Stomach (tissue), 4 donors: ENCODE results near the gene ME3.

Source experiments
- CTCF ChIP-seq, 7 experiments: fragments of 450-650 bp in 4 of 7; fragments of 200-600 bp in 3 of 7; sonication (generic) in 3 of 7; IDR thresholded peaks; one replicate each; pipeline ENCODE4 v1.5.1; 2016 to 2019; ENCODE audit warnings: antibody characterized with exemption in 7 of 7, control low read depth in 2 of 7, mild to moderate bottlenecking in 1 of 7
- POLR2A ChIP-seq, 4 donors: fragments of 450-650 bp; IDR thresholded peaks; one replicate each; pipeline ENCODE4 v1.6.1; 2016; ENCODE audit warnings: antibody characterized with exemption in 4 of 4, control low read depth in 2 of 4, mild to moderate bottlenecking in 1 of 4, moderate library complexity in 1 of 4

DNA sequence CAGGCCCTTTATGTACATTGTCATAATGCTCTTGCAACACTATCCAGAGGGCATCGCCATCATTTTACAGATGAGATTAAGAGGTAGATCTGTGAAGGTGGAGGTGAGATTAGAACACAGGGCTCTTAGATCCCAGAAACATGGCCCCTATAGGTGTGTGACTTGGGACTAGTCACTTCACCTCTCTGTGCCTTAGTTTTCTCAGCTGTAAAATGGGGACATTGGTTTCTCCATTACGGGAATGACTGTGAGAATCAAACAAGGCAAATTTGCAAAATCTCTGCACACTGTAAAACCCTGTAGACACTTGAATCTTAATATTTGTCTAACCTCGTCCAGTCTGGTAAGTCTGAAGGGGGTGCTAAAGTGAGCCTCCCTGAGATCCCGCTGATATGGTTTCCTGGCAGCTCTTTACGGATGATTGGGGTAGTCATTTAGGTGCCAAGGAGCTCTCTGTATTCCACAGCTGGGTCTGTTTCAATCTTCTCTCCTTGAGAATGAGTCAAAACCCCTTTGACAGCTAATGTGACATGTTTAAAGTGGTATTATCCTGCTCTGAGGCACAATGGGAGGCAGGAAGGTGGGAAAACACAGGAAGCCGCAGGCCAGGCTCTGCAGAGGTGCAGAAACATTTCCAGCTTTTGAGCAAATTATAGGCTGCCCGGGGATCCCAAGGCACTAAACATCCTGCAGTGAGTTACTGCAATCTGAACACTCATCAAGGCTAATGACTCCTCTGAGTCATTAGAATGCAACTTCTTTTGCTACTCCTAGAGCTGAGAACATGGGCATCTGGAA lies 156.9 kb downstream of the ME3 start:
- TF ChIP-seq CTCF (IDR thresholded peaks at IDR 0.05) (no peak), POLR2A (IDR thresholded peaks at IDR 0.05) (no peak)
